Measurements from ENCODE around the gene SELENOM.
"Not testable (repeated sequence)": the region's sequence is repeated elsewhere in the genome, so short reads cannot be mapped to it uniquely, and the experiment has no call there.

SELENOM gene

GRCh38 chr22:31130873-31131272, 23.5 kb upstream of the SELENOM start:
- no peak for DNase-seq

GRCh38 chr22:31128156-31128555, 20.8 kb upstream of the SELENOM start:
- no peak for DNase-seq

DNA sequence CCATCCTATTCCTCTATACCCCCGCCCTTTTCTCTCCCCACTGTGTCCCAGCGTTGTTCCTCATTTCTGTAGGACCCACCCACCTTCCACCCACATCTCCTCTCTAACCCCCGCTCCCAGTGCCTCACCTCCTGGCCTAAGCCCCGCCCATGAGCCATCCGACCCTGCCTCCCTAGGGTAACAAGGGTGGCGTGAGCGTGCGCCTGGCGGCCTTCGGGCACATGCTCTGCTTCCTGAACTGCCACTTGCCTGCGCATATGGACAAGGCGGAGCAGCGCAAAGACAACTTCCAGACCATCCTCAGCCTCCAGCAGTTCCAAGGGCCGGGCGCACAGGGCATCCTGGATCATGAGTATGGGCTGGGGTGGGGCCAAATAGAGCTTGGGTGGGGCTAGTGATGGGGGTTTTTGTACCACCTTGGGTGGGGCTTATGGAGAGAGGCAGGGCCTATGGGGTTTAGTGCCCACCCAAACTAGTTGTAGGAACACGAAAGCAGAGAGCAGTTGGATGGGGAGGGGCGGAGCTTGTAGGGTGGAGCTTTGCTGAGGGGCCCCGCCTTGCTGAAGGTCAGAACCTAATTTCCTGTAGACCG, 19.9 kb upstream of the SELENOM start:
- DNase-seq, result no peak

- no peak for DNase-seq
These were observed 19.5 kb upstream of the SELENOM start for GRCh38 chr22:31126869-31127175.

DNA sequence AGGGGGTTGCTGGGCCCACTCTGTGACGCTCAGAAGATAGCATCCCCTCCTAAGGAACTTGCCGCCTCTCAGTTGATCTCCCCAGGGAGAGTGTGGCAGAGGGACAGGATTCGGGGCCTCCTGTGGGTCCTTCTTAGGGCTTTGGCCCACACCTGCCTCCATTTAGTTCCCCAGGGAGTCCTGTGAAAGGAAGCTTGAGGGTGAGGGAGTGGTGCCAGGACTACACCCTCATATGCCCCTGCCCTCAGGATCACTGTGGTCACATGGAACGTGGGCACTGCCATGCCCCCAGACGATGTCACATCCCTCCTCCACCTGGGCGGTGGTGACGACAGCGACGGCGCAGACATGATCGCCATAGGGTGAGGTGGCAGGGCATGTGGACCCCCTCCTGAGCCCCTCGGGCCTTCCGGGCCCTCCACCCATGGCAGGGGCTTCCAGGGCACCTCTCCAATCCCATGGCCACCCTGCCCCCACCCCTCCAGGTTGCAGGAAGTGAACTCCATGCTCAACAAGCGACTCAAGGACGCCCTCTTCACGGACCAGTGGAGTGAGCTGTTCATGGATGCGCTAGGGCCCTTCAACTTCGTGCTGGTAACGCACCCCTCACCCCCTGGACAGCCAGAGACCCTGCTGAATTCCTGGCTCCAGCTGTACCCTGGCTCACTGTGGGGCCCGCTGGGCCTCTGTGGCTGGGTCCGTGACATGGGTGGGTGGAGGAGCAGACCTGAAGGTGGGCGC, 18.9 kb upstream of the SELENOM start:
- DNase-seq, result no peak

- no peak for DNase-seq
These were observed 18.3 kb upstream of the SELENOM start for GRCh38 chr22:31125521-31126117.

- DNase-seq, result no peak
These were observed 17.6 kb upstream of the SELENOM start for GRCh38 chr22:31124811-31125465.

DNA sequence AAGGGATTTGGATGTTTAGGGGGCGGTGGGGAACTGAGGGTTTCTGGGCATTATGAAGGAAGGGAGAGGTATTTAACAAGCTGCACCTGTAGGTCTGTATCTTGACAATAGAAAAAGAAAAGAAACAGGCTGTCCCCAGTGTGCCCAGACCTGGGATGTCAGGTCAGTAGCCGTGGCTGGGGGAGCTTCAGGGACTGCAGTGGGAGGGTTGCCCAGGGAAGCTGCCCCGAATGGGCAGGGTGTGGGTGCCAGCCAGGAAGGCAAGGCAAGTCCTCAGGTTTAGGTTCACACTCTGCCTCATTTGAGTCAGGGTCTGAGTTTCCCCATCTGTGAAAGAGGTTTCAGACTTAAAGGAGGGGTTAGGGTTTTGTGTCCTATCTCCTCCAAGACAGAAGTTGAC, 16.9 kb upstream of the SELENOM start:
- no peak for DNase-seq

GRCh38 chr22:31123292-31123602, 15.9 kb upstream of the SELENOM start:
- no peak for DNase-seq

GRCh38 chr22:31122532-31123291, 15.3 kb upstream of the SELENOM start, which contains the start of gene INPP5J:
TSS of gene INPP5J (plus strand) at chr22:31122966. CDS start at chr22:31123015, 49 bp downstream.
- DNase-seq, result no peak

DNA sequence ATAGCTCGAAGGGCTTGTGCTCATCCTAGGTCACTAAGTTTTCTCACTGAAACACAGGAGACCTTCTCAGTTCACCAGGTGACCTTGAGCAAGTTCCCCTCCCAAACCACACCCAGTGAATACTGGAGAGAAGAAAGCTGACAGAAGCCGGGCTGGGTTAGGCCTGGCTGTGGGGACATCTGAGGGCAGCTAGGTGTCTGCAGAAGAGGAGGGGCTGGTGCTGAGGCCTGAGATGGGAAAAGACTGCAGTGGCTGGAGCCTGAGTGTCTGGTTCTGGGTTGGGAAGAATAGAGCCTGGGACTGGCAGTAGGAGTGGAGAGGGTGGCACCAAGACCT, 14.8 kb upstream of the SELENOM start:
- no peak for DNase-seq

GRCh38 chr22:31121403-31121802, 14.0 kb upstream of the SELENOM start:
- no peak for DNase-seq

DNA sequence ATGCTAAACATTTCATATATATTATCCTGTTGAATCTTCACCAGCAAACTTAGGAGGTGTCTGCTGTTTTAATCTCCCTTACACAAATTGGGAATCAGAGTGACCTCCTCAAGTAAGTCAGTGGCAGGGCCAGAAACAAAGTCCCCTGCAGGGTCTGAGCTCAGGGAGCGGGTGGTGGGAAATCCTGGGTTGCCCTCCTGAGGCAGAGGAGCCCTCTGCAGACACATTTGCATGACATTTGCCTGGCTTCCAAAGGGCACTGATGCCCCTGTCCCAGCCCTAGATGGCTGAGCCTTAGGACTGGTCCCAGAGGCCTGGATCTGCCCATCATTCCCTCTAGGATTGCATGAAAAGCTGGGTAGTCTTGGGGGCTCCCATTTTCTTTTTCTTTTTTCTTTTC, 13.3 kb upstream of the SELENOM start:
- no peak for DNase-seq

DNA sequence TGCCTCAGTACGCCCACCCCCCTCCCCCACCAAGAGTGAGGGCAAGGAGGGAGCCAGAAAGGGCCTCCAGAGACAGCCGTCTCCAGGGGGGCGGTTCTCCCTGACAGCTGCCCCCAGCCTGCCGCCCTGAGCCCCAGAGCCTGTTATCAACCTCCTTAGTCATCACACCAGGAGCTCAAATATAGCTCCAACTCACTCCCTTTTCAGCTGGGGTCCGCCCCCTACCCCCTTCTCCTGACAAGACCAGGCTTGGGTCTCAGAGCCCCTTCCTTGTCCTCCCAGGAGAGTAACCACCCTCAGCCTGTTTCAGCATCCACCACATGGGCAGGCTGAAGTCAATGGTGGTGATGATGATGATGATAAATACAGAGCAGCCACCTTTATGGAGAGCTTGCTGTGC, 12.9 kb upstream of the SELENOM start:
- no peak for DNase-seq

DNA sequence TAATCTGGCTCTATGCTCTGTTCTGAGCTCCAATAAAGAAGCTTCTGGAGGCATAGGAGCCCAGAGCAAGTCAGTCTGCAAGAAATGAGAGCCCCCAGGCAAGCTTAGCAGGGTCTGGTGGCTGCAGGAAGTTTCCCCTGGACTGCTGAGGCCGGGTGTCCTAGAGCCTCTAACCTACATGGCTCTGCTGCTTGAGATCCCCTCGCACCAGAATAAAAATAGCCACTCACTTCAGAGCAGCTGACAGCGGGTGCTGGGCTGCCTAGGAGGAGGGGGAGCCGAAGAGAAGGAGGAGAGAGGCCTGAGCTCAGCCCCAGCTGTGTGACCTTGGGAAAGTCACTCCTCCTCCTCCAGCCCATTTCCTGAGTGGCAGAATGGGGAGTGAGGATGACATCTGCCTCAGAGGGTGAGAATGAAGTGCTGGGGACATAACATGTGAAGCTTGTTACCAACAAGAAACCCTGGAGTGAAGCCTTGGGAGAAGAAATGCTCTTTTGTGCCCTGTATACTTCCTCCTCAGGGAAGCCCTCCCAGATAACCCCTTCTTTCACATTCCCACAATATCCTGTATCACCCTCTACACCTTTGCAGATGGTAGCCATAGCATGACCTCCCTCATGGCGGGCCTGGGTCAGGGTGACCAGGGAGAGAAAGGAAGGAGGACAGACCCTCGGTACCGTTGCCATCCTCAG, 11.8 kb upstream of the SELENOM start:
- no peak for DNase-seq

DNA sequence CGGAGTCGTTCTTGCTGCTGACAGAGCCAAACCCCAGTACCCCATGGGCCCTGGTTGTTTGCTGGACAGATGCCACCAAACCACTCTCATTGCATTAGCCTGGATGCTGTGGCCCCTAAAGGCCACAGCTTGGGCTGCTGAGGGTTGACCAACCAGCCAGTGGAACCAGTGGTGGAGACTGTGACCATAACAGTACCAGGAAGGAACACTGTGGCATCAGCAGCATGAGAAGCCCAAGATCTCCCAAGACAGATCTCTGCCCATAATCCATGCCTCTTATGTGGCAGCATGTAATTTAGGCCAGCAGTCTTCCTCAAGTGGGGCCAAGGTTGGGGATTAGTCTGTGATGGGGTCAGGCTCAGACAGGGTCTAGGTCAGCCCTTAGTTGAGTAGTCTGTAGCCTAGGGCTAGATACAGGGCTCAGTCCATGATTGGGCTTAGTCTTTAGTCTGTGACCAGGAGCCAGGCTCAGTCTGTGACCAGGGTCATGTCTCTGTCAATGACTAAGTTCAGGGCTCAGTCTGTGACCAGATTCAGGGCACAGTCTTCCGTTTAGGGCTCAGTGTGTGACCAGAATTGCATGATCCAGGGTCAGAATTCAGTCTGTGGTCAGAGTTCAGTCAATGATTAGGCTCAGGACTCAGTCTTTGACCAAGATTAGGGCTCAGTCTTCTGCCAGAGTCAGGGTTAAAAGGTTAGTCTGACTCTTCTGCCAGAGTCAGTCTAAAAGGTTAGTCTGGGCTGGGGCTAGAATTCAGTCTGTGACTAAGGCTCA, 10.9 kb upstream of the SELENOM start:
- DNase-seq, result no peak

DNA sequence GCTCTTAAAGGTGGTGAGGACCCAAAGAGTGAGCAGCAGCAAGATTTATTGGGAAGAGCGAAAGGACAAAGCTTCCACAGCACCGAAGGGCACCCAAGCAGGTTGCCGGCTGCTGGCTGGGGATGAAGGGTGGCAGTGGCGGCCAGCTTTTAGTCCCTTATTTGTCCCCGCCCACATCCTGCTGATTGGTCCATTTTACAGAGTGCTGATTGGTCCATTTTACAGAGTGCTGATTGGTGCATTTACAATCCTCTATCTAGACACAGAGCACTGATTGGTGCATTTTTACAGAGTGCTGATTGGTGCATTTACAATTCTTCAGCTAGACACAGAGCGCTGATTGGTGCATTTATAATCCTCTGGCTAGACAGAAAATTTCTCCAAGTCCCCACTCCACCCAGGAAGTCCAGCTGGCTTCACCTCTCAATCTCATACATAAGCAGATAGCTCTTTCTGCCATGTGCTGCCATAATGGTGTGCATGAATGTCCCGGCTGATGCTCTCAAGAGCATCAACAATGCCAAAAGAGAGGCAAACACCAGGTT, 5.3 kb upstream of the SELENOM start:
- not testable (repeated sequence) for DNase-seq

- no peak for DNase-seq
These were observed 488 bp upstream of the SELENOM start for GRCh38 chr22:31107894-31108218.

DNA sequence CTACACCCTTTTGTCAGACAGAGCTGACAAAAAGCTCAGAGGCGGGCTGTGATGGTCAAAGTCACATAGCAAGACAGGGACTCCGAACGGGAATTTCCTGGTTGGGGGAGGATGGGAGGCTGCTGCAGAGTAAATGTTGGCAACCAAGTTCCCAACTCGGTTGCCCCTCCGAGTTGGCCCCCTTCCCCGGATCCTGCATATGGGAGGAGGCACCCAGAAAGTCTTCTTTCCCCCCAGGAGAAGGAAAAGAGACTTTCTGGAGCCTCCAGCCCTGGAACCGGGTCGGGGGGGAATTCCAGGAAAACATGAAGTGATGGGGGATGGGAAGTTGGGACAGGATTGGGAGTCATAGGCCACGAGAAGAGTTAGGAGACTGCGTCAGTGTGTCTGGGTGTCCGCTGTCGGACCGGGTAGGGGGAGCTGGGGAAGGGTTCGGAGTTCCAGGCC, 614 bp downstream of the SELENOM start:
- no peak for DNase-seq

DNA sequence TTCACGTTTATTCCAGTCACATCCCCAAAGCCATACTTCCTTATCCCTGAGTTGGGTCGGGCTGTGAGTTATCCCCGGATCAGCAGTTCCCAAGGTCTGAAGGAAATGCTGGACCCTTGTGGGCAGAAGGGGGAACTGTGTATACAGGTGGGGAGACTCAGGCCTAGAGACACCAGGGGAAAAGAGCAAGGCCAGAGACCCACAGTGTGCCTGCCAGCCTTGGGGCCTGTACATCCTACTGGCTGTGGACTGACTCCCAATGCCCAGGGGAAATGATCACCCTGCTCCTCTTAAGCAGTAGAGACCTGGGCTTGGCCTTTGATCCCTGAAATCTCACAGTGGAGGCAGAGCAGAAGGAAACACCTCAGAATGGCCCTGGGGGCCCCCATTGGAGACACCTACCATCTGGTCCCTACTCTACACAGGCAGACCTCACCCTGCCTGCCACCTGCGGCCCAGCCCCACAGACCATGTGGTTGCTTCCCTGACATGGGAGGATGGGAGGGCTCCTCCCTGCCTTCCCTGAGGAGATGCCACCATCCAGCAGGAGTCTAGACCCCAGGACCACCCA, 1.3 kb downstream of the SELENOM start:
- no peak for DNase-seq

DNA sequence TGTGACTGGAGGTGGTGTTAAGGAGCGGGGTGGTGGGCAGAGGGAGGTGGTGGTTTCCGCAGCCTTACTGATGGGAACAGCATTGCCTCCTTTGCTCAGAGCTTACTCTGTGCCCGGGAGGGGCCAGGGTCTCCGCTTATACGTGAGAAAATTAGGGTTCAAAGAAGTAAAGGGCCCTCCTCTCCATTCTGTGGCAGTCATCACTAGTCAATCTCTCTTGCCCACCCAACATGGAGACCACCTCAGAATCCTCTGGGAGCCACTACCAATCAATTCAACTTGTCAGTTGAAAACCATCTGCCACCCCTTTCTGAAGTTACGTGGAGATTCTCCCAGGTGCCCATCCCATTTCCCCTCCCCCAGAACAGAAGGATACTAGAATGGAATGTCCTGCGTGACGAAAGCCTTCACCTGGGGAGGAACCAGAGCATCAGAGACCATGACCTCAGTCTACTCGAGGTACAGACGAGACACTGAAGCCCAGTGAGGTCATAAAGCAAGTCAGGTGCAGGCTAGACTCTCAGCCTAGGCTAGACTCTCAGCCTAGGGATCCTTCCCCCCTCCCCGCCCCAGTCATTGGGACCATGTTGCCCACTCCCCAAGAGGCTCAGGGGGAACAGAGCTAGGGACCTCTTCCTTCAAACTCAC, 2.0 kb downstream of the SELENOM start:
- no peak for DNase-seq

Measured in activated CD4-positive, alpha-beta T cell treated with anti-CD3 and anti-CD28 coated beads for 48 hours (primary cell).